ENCODE data around the gene SDR42E1. TPM values are rescaled to one million over a fixed set of nuclear protein-coding genes. Genes with fewer than 3 reads are reported as not detected.

SDR42E1 gene
- polyA plus RNA-seq, 1 experiment: 1.4 TPM

- Histone ChIP-seq H3K27me3 (ENCODE audit: control insufficient read depth, insufficient read depth, low read length) (no peaks in the 10 kb centered on the region), H3K4me3 (ENCODE audit: low read depth, low read length) (no peak overlapping the region), H3K27ac (ENCODE audit: low read depth, low read length) (no peak overlapping the region), H3K9me3 (ENCODE audit: control insufficient read depth, insufficient read depth, low read length) (peaks cover 2% of the 10 kb centered on the region; the same call in 1 of the 2 replicates)
- ChIA-PET POLR2A (no interaction called here), CTCF (interaction anchor here (0.6 to 1.4 kb wide), 4 partner anchors 14 to 1041 kb away, joined by 3 to 4 read pairs (median 3); no protein-coding TSS in a partner anchor)
- no peak for DNase-seq (ENCODE audit: low read depth, low spot score)
- TF ChIP-seq CTCF (IDR thresholded peaks at IDR 0.05; ENCODE audit: low read depth, low read length): no peak
These were observed 34.2 kb upstream of the SDR42E1 start for GRCh38 chr16:82045465-82045864.

DNA sequence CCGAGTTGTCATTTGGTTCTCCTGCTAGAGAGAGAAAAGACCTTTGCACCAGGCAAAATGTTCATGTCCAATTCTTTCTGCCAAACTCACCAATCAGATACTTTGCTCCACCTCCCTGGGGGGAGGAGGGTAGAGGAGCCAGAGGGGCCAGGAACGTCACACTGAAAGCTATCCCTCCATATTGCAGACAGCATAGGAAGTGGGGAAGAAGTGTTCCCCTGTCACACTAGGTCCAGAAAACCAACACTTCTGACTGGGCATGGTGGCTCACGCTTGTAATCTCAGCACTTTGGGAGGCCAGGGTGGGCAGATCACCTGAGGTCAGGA lies 33.3 kb upstream of the SDR42E1 start:
- DNase-seq (ENCODE audit: low read depth, low spot score): no peak
- Histone ChIP-seq H3K4me3 (ENCODE audit: low read depth, low read length) (no peak overlapping the region), H3K9me3 (ENCODE audit: control insufficient read depth, insufficient read depth, low read length) (peaks cover 2% of the 10 kb centered on the region; the same call in 1 of the 2 replicates), H3K27ac (ENCODE audit: low read depth, low read length) (peak overlapping the region; percentile 69), H3K27me3 (ENCODE audit: control insufficient read depth, insufficient read depth, low read length) (no peaks in the 10 kb centered on the region)
- ChIA-PET POLR2A (interaction anchor here (1.3 kb wide), 1 partner anchor 18 kb away, joined by 3 read pairs; no protein-coding TSS in a partner anchor), CTCF (interaction anchor here (1.4 kb wide), 1 partner anchor 185 kb away, joined by 3 read pairs; no protein-coding TSS in a partner anchor)
- TF ChIP-seq CTCF (IDR thresholded peaks at IDR 0.05; ENCODE audit: low read depth, low read length): no peak

GRCh38 chr16:82043680-82044584 lies 32.7 kb upstream of the SDR42E1 start:
- Histone ChIP-seq H3K9me3 (ENCODE audit: control insufficient read depth, insufficient read depth, low read length) (peaks cover 2% of the 10 kb centered on the region; the same call in 1 of the 2 replicates), H3K4me3 (ENCODE audit: low read depth, low read length) (no peak overlapping the region), H3K27me3 (ENCODE audit: control insufficient read depth, insufficient read depth, low read length) (no peaks in the 10 kb centered on the region), H3K27ac (ENCODE audit: low read depth, low read length) (peak overlapping the region; percentile 69)
- TF ChIP-seq CTCF (IDR thresholded peaks at IDR 0.05; ENCODE audit: low read depth, low read length): no peak
- ChIA-PET CTCF (no interaction called here), POLR2A (interaction anchor here (1.3 kb wide), 1 partner anchor 19 kb away, joined by 3 read pairs; no protein-coding TSS in a partner anchor)
- DNase-seq (ENCODE audit: low read depth, low spot score): peak; percentile 45

DNA sequence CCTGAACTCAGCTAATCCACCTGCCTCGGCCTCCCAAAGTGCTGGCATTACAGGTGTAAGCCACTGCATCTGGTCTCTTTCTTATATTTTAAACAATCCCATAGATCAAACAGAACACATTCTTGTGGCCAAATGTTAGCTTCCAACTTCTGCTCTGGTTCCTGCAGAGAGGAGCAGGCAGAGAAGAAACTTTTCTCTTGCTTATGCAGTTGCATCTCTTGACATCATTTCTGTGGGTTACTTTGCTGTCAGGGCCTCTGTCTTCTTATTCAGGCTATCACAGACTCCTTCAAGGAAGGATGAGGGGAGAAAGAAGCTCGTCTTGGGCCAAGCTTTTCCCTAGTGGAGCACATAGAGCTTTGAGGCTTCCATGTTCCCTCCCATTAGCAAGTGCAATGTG lies 31.6 kb upstream of the SDR42E1 start:
- peaks cover 2% of the 10 kb centered on the region; the same call in 1 of the 2 replicates for H3K9me3 ChIP-seq (ENCODE audit: control insufficient read depth, insufficient read depth, low read length)
- peak overlapping the region; percentile 74 for H3K27ac ChIP-seq (ENCODE audit: low read depth, low read length)
- no peaks in the 10 kb centered on the region for H3K27me3 ChIP-seq (ENCODE audit: control insufficient read depth, insufficient read depth, low read length)
- no peak for DNase-seq (ENCODE audit: low read depth, low spot score)
- no peak for TF ChIP-seq CTCF (IDR thresholded peaks at IDR 0.05; ENCODE audit: low read depth, low read length)
- ChIA-PET POLR2A (no interaction called here), CTCF (no interaction called here)
- no peak overlapping the region for H3K4me3 ChIP-seq (ENCODE audit: low read depth, low read length)

- CTCF ChIA-PET: no interaction called here
- Histone ChIP-seq H3K27me3 (ENCODE audit: control insufficient read depth, insufficient read depth, low read length) (no peaks in the 10 kb centered on the region), H3K9me3 (ENCODE audit: control insufficient read depth, insufficient read depth, low read length) (peaks cover 2% of the 10 kb centered on the region; the same call in 1 of the 2 replicates), H3K27ac (ENCODE audit: low read depth, low read length) (no peak overlapping the region), H3K4me3 (ENCODE audit: low read depth, low read length) (no peak overlapping the region)
- DNase-seq (ENCODE audit: low read depth, low spot score): no peak
- POLR2A ChIA-PET: no interaction called here
- TF ChIP-seq CTCF (IDR thresholded peaks at IDR 0.05; ENCODE audit: low read depth, low read length): no peak
These were observed 30.9 kb upstream of the SDR42E1 start for GRCh38 chr16:82042144-82042543.

Measured in AG04450 (cell line).